B cell (primary cell): Measurements from ENCODE around the gene HAND2. TPM values are rescaled to one million over a fixed set of nuclear protein-coding genes. Genes with fewer than 3 reads are reported as not detected.

ENCODE experiments used
- ATAC-seq: fragments of 200-7000 bp; cut with Tn5 transposase; one replicate; pipeline ENCODE4 v1.10.0; 2021; ENCODE audit warnings: low read depth, mild to moderate bottlenecking, moderate number of reproducible peaks, moderate library complexity
- CTCF ChIA-PET: fragments of 350-600 bp; sonication (Branson Sonifier 250); formaldehyde crosslinking; loops from one replicate; lab custom pipeline; 2021; ENCODE audit warnings: antibody characterized with exemption, inconsistent platforms; lab: Charles Lee
- POLR2A ChIA-PET: fragments of 350-600 bp; sonication (Branson Sonifier 250); formaldehyde crosslinking; loops from one replicate; lab custom pipeline; 2021; ENCODE audit warnings: antibody characterized with exemption; lab: Charles Lee
- DNase-seq: peaks from one replicate; pipeline ENCODE4 v3.0.0; 2013
- H2AFZ ChIP-seq: 2 replicates; pipeline ENCODE4 v1.6.1; 2012; ENCODE audit warnings: mild to moderate bottlenecking, low read depth, low read length; ENCODE audit not compliant: insufficient read depth, poor library complexity, severe bottlenecking
- H3K27ac ChIP-seq, 2 donors: 1 replicate in 1 of 2; 2 replicates in 1 of 2; pipeline ENCODE4 v1.5.1; 2012 to 2013; ENCODE audit warnings: low read length in 2 of 2, mild to moderate bottlenecking in 2 of 2, moderate library complexity in 1 of 2
- H3K27me3 ChIP-seq, 4 experiments: fragments of 200-600 bp in 1 of 4; sonication (generic) in 1 of 4; replicated peaks in 1 of 4; 1 replicate in 2 of 4; 2 replicates in 2 of 4; pipeline versions ENCODE4 v1.6.1 to v1.7.0; 2013 to 2016; ENCODE audit warnings: low read length in 3 of 4, mild to moderate bottlenecking in 2 of 4, mixed read lengths in 1 of 4, moderate library complexity in 1 of 4; ENCODE audit not compliant: insufficient read depth in 4 of 4, control insufficient read depth in 3 of 4; ENCODE audit errors: control extremely low read depth in 1 of 4
- H3K36me3 ChIP-seq, 2 experiments: replicated peaks in 1 of 2; 1 replicate in 1 of 2; 2 replicates in 1 of 2; pipeline versions ENCODE4 v1.6.1 to v1.7.1; 2013; ENCODE audit warnings: low read length in 1 of 2; ENCODE audit not compliant: insufficient read depth in 2 of 2, control insufficient read depth in 1 of 2; ENCODE audit errors: control extremely low read depth in 1 of 2, extremely low read depth in 1 of 2
- H3K4me1 ChIP-seq, 2 donors: fragments of 200-600 bp in 1 of 2; sonication (generic) in 1 of 2; 1 replicate in 1 of 2; 2 replicates in 1 of 2; pipeline versions ENCODE4 v1.5.1 to v1.6.1; 2013 to 2017; ENCODE audit warnings: low read length in 2 of 2; ENCODE audit not compliant: control insufficient read depth in 2 of 2, insufficient read depth in 2 of 2
- H3K4me2 ChIP-seq: replicated peaks from 2 replicates; pipeline ENCODE3; 2012; ENCODE audit warnings: mild to moderate bottlenecking, low read depth, low read length; ENCODE audit not compliant: poor library complexity, severe bottlenecking
- H3K4me3 ChIP-seq, 5 experiments: fragments of 200-600 bp in 1 of 5; sonication (generic) in 1 of 5; 1 replicate in 3 of 5; 2 replicates in 2 of 5; pipeline versions ENCODE4 v1.5.1 to v1.7.0; 2011 to 2016; ENCODE audit warnings: low read length in 4 of 5, mild to moderate bottlenecking in 4 of 5, low read depth in 2 of 5, control low read depth in 1 of 5, moderate library complexity in 1 of 5; ENCODE audit not compliant: insufficient read depth in 1 of 5; ENCODE audit errors: control extremely low read depth in 1 of 5, extremely low read depth in 1 of 5
- H3K79me2 ChIP-seq: fragments of 200-600 bp; sonication (generic); one replicate; pipeline ENCODE4 v1.6.0; 2016; ENCODE audit warnings: low read length; ENCODE audit not compliant: control insufficient read depth, insufficient read depth
- H3K9ac ChIP-seq: fragments of 200-600 bp; sonication (generic); 2 replicates; pipeline ENCODE4 v1.6.1; 2017; ENCODE audit warnings: mild to moderate bottlenecking, low read length, moderate library complexity
- H3K9me3 ChIP-seq, 3 donors: one replicate each; pipeline versions ENCODE4 v1.6.1 to v1.7.1; 2013; ENCODE audit warnings: low read length in 2 of 3; ENCODE audit not compliant: control insufficient read depth in 2 of 3, insufficient read depth in 1 of 3; ENCODE audit errors: control extremely low read depth in 1 of 3
- H4K20me1 ChIP-seq: 2 replicates; pipeline ENCODE4 v1.6.0; 2012; ENCODE audit warnings: mild to moderate bottlenecking, low read length; ENCODE audit not compliant: insufficient read depth, control insufficient read depth, poor library complexity, severe bottlenecking
- H3K27ac Mint-ChIP-seq: one replicate; pipeline ENCODE4 v1.8.0; 2021; ENCODE audit warnings: mixed read lengths
- H3K27me3 Mint-ChIP-seq: one replicate; pipeline ENCODE4 v1.8.0; 2021; ENCODE audit warnings: mixed read lengths
- H3K4me1 Mint-ChIP-seq: one replicate; pipeline ENCODE4 v1.8.0; 2021; ENCODE audit warnings: mixed read lengths
- H3K4me3 Mint-ChIP-seq: one replicate; pipeline ENCODE4 v1.8.0; 2021; ENCODE audit warnings: mixed read lengths
- H3K9me3 Mint-ChIP-seq: one replicate; pipeline ENCODE4 v1.8.0; 2022; ENCODE audit warnings: mixed read lengths; ENCODE audit not compliant: insufficient read depth
- EZH2 ChIP-seq: IDR thresholded peaks from 2 replicates; pipeline ENCODE4 v1.6.1; 2012; ENCODE audit warnings: borderline replicate concordance, low read depth, mild to moderate bottlenecking, moderate library complexity, low read length; ENCODE audit not compliant: insufficient read depth, poor library complexity, severe bottlenecking
- WGBS: methylation state at CpG from one replicate; pipeline ENCODE4 v1.1.5; 2013; ENCODE audit warnings: missing lambda C conversion rate; ENCODE audit not compliant: insufficient coverage; 5-methylcytosine and 5-hydroxymethylcytosine counted together
- intact Hi-C: fragments of 100-400 bp; cut with micrococcal nuclease; formaldehyde crosslinking; loops from one replicate; pipeline ENCODE4 v1.10.0; 2022
- polyA plus RNA-seq: library from polyadenylated mRNA; depleted of rRNA; stranded (reverse); fragments of >200 nt; gene quantifications from 2 replicates; pipeline ENCODE4 v1.2.3, GENCODE V29; 2012
- total RNA-seq, 2 donors: library from RNA; stranded (reverse); fragments of 120-200 nt in 1 of 2; gene quantifications; 1 replicate in 1 of 2; 2 replicates in 1 of 2; pipeline versions ENCODE4 v1.2.3 to v1.2.4, GENCODE V29; 2013 to 2022
- TF ChIP-seq, protein P1 (sequence below): fragments of 200-600 bp; IDR thresholded peaks from one replicate; pipeline ENCODE4 v1.8.0; 2022; ENCODE audit warnings: antibody characterized with exemption, mild to moderate bottlenecking

Gene HAND2
- total and polyA plus RNA-seq, 2 donors (not counting 1 experiment from before 2014, with no cell fraction given) = not detected

DNA sequence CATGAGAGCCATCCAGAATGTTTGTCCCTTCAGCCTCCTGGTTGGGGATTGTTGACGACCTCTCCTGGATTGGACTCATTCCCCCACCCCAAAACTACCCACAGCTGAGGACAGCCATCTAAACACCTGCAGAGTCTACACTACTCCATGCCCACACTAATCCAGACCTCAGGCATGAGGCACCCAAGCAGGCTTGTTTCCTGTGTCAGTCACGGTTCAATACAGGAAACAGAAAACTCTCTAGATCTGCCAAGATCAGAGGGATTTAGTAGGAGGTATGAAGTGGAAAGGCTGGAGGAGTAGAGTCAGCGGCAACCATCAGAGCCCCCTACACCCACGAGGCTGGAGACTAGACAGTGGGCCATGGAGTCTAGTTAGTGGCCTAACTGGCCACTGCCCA, 37.7 kb downstream of the HAND2 start:
- Histone ChIP-seq H3K27ac (no peak overlapping the region), H3K4me2 (no peak overlapping the region), H3K79me2 (no peaks in the 10 kb centered on the region), H3K4me1 (peaks cover 4 to 12% of the 10 kb centered on the region in 2 donors), H2AFZ (no peak overlapping the region), H3K36me3 (no peaks in the 10 kb centered on the region), H3K27me3 (peaks cover 0 to 15% (median 6%) of the 10 kb centered on the region in 4 experiments), H3K4me3 (no peak overlapping the region), H4K20me1 (no peaks in the 10 kb centered on the region), H3K9me3 (no peaks in the 10 kb centered on the region), H3K9ac (no peak overlapping the region)
- 50% methylated on average over 2 of the region's 4 CpGs for WGBS
- no peak for TF ChIP-seq EZH2
- TF ChIP-seq, protein P1, sequence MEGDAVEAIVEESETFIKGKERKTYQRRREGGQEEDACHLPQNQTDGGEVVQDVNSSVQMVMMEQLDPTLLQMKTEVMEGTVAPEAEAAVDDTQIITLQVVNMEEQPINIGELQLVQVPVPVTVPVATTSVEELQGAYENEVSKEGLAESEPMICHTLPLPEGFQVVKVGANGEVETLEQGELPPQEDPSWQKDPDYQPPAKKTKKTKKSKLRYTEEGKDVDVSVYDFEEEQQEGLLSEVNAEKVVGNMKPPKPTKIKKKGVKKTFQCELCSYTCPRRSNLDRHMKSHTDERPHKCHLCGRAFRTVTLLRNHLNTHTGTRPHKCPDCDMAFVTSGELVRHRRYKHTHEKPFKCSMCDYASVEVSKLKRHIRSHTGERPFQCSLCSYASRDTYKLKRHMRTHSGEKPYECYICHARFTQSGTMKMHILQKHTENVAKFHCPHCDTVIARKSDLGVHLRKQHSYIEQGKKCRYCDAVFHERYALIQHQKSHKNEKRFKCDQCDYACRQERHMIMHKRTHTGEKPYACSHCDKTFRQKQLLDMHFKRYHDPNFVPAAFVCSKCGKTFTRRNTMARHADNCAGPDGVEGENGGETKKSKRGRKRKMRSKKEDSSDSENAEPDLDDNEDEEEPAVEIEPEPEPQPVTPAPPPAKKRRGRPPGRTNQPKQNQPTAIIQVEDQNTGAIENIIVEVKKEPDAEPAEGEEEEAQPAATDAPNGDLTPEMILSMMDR = no peak
- H3K4me1 Mint-ChIP-seq = peaks cover 13% of the 10 kb centered on the region
- intact Hi-C loops = no loop called here
- no peaks in the 10 kb centered on the region for H3K9me3 Mint-ChIP-seq
- H3K27me3 Mint-ChIP-seq = peaks cover 23% of the 10 kb centered on the region
- no peak overlapping the region for H3K27ac Mint-ChIP-seq
- H3K4me3 Mint-ChIP-seq = no peak overlapping the region
- CTCF ChIA-PET = no interaction called here
- ATAC-seq (no peak), DNase-seq (no peak)
- POLR2A ChIA-PET = no interaction called here

DNA sequence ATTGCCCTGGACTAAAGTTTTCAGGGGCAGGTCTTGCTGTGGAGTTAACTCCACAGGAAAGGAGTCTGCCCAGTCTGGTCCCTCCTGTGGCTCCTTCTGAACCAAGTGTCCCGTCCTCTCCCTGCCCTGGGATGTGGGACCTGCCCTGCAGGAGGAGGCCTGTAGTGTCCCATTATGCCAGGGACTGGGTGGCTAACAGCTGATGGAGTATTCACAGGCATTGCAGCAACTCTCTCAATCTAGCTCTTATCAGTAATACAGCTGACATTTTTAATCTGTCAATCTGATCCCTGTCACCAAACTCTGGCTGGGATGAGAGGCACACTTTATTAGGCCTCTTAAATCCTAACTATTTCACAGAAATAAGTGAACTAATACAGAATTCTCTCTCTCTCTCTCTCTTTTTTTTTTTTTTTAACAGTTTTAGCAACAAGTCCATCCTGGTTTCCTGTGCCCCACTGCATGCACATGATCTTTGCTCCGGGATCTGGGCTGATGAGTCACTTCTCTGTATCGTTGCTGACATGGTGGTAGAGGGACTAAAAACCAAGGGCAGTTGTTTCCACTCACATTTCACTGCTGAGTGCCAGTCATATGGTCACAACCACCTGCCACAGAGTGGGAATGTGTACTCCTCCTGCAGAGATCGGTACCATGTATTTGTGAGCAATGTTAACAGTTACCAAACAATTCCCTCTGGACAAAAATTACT, 39.1 kb downstream of the HAND2 start:
- H3K4me3 Mint-ChIP-seq = no peak overlapping the region
- Histone ChIP-seq H2AFZ (no peak overlapping the region), H3K36me3 (no peaks in the 10 kb centered on the region), H3K4me3 (no peak overlapping the region), H3K4me1 (peaks cover 4 to 8% of the 10 kb centered on the region in 2 donors), H4K20me1 (no peaks in the 10 kb centered on the region), H3K27me3 (peaks cover 0 to 15% (median 5%) of the 10 kb centered on the region in 4 experiments), H3K79me2 (no peaks in the 10 kb centered on the region), H3K9ac (no peak overlapping the region), H3K27ac (no peak overlapping the region), H3K4me2 (no peak overlapping the region), H3K9me3 (no peaks in the 10 kb centered on the region)
- TF ChIP-seq, protein P1 = no peak
- no peak for TF ChIP-seq EZH2
- 86% methylated on average over 1 of the region's 4 CpGs for WGBS
- no peak overlapping the region for H3K27ac Mint-ChIP-seq
- no peak for ATAC-seq
- CTCF ChIA-PET = no interaction called here
- DNase-seq = no peak
- intact Hi-C loops = no loop called here
- H3K4me1 Mint-ChIP-seq = peaks cover 9% of the 10 kb centered on the region
- no peaks in the 10 kb centered on the region for H3K9me3 Mint-ChIP-seq
- peaks cover 21% of the 10 kb centered on the region for H3K27me3 Mint-ChIP-seq
- POLR2A ChIA-PET = no interaction called here
